Spinal cord (tissue), 10 donors: Measurements from ENCODE around the gene LCN9. TPM values are rescaled to one million over a fixed set of nuclear protein-coding genes. Genes with fewer than 3 reads are reported as not detected.

Experiments used
- DNase-seq, 6 donors: peaks; one replicate each; pipeline versions ENCODE4 v3.0.0 to v3.0.0-alpha.2; 2013 to 2015; ENCODE audit warnings: low spot score in 6 of 6, low read depth in 4 of 6
- H3K27ac ChIP-seq: one replicate; pipeline ENCODE4 v1.5.1; 2013; ENCODE audit warnings: low read depth, low read length, control low read depth
- H3K27me3 ChIP-seq: one replicate; pipeline ENCODE4 v1.6.1; 2013; ENCODE audit warnings: low read length; ENCODE audit not compliant: control insufficient read depth, insufficient read depth
- H3K36me3 ChIP-seq: one replicate; pipeline ENCODE4 v1.6.1; 2013; ENCODE audit warnings: low read length; ENCODE audit not compliant: control insufficient read depth, insufficient read depth
- H3K4me1 ChIP-seq: one replicate; pipeline ENCODE4 v1.6.1; 2013; ENCODE audit warnings: low read length; ENCODE audit not compliant: control insufficient read depth, insufficient read depth
- H3K4me3 ChIP-seq: one replicate; pipeline ENCODE4 v1.5.1; 2013; ENCODE audit warnings: low read depth, low read length, control low read depth
- H3K9me3 ChIP-seq: one replicate; pipeline ENCODE4 v1.6.1; 2013; ENCODE audit warnings: low read length; ENCODE audit not compliant: control insufficient read depth, insufficient read depth
- WGBS: methylation state at CpG from one replicate; pipeline ENCODE4 v1.1.5; 2013; ENCODE audit warnings: missing lambda C conversion rate; ENCODE audit not compliant: insufficient coverage; 5-methylcytosine and 5-hydroxymethylcytosine counted together
- polyA plus RNA-seq, 2 donors: library from polyadenylated mRNA; unstranded; fragments of 120-200 nt; gene quantifications; one replicate each; pipeline ENCODE4 v1.2.1, GENCODE V29; 2013; ENCODE audit not compliant: insufficient read length in 2 of 2
- total RNA-seq, 2 donors: library from RNA; depleted of rRNA in 1 of 2; stranded (reverse); fragments of 120-200 nt in 1 of 2; fragments of >200 nt in 1 of 2; gene quantifications; one replicate each; pipeline versions ENCODE4 v1.2.3 to v1.2.4, GENCODE V29; 2013 to 2014
- donor health status: healthy.

The LCN9 gene
- total and polyA plus RNA-seq, 4 donors: not detected

DNA sequence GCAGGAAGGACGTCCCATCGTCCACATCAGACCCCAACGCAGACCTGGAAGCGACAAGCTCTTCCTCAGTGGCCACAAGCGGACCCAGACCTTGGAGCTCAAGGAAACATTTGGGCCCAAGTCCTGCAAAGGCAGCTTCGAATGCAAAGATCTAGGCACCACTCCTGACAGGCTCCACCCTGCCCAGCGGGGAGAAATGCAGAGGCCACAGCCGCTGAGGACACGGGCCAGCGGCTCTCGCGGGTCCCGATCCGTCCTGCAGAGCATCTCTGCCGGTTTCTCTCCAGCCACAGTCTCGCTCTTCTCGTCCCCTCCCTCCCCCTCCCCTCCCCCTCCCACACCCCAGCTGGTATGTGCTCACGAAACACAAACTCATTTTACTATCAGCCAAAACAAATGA is 31.3 kb downstream of the LCN9 start:
- 55% methylated on average over 16 of the region's 18 CpGs for WGBS
- no peak overlapping the region for H3K27ac ChIP-seq
- no peaks in the 10 kb centered on the region for H3K27me3 ChIP-seq
- H3K4me3 ChIP-seq: no peak overlapping the region
- no peaks in the 10 kb centered on the region for H3K36me3 ChIP-seq
- H3K9me3 ChIP-seq: no peaks in the 10 kb centered on the region
- no peak for DNase-seq
- H3K4me1 ChIP-seq: peaks cover 21% of the 10 kb centered on the region

DNA sequence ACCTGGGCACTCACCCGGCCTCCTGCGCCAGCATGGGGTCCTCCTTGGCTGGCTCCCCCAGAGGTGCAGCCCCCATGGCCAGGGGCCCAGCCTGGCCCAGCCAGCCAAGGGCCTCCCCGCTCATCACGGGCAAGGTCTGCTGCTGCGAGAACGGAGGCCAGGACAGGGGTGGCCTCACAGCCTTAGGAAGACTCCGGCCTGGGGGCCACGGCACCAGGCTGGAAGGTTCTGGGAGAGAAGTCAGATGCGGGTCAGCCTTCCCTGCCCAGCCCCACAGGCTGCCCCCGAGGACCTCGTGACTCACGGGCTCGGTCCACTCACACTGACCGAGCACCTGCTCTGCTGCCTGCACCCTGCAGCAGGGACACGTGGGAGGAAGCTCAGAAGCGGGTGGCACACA is 31.9 kb downstream of the LCN9 start:
- H3K9me3 ChIP-seq: no peaks in the 10 kb centered on the region
- WGBS: 86% methylated on average over 16 of the region's 16 CpGs
- H3K4me3 ChIP-seq: no peak overlapping the region
- H3K4me1 ChIP-seq: peaks cover 20% of the 10 kb centered on the region
- DNase-seq: no peak
- H3K36me3 ChIP-seq: no peaks in the 10 kb centered on the region
- H3K27ac ChIP-seq: no peak overlapping the region
- no peaks in the 10 kb centered on the region for H3K27me3 ChIP-seq

GRCh38 chr9:135695642-135696041 is 32.5 kb downstream of the LCN9 start:
- H3K27me3 ChIP-seq: no peaks in the 10 kb centered on the region
- WGBS: 76% methylated on average over 5 of the region's 12 CpGs
- H3K4me1 ChIP-seq: peaks cover 20% of the 10 kb centered on the region

DNA sequence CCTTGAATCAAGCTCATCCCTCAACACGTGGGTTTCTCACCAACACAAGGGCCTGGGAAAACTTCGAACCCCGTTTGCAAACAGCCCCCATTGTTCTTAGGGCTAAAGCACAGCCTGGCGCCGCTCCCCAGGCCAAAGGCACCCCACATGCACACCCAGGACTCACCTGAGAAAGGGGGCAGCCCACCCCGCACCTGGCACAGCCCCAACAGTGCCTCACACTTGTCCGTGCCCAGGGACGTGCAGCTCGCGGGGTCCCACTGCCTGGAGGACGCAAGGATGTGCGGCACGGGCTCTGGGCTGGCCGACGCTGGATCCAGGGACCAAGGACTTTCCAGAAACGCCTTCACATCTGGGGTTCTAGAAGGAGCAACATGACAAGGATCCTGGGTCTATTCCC is 33.3 kb downstream of the LCN9 start:
- H3K27ac ChIP-seq: no peak overlapping the region
- H3K9me3 ChIP-seq: no peaks in the 10 kb centered on the region
- no peaks in the 10 kb centered on the region for H3K36me3 ChIP-seq
- H3K4me3 ChIP-seq: no peak overlapping the region
- no peak for DNase-seq
- 76% methylated on average over 16 of the region's 16 CpGs for WGBS
- H3K4me1 ChIP-seq: peaks cover 23% of the 10 kb centered on the region
- H3K27me3 ChIP-seq: no peaks in the 10 kb centered on the region

More at GRCh38 chr9:135695642-135696041, 32.5 kb downstream of the LCN9 start:
- DNase-seq: no peak
- Histone ChIP-seq H3K9me3 (no peaks in the 10 kb centered on the region), H3K4me3 (no peak overlapping the region), H3K36me3 (no peaks in the 10 kb centered on the region), H3K27ac (no peak overlapping the region)

DNA sequence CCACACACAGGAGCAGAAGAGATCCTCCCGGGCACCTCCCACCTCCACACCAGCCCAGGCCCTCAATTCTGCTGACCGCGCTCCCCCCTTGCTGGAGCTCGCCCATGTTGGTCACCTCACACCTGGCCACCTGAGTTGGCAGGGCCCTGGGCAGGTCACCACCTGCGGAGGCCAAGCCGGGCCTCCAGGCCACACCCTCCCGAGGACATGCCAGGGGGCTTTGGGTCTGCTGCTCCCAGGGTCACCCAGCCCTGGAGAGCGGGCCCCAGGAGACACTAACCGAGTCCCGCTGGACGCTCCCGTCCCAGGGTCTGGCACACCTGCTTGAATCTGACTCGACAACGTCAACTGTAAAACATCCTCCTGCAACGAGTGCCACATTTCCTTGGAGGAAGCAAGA is 34.1 kb downstream of the LCN9 start:
- Histone ChIP-seq H3K9me3 (no peaks in the 10 kb centered on the region), H3K4me3 (no peak overlapping the region), H3K4me1 (peaks cover 30% of the 10 kb centered on the region), H3K36me3 (no peaks in the 10 kb centered on the region), H3K27me3 (peaks cover 2% of the 10 kb centered on the region), H3K27ac (no peak overlapping the region)
- DNase-seq: no peak
- 80% methylated on average over 15 of the region's 15 CpGs for WGBS

DNA sequence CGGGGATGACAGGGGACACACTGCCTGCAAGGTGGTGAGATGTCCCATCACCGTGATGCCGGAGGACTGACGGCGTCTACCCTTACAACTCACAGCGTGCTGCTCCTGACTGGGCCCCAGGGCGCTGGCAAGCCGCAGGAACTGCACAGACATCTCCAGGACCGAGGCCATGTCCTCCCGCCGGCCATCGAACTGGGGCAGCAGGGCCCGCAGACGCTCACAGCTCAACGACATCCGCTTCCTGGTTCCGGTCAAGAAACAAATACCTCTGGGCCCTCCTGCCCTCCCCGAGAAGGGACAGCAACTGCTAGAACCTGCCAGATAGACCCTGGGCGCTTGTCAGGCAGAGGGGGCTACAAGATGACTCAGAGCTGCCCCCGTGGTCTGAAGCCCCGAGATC is 35.1 kb downstream of the LCN9 start:
- no peaks in the 10 kb centered on the region for H3K36me3 ChIP-seq
- no peak for DNase-seq
- H3K4me1 ChIP-seq: peaks cover 24% of the 10 kb centered on the region
- H3K27me3 ChIP-seq: peaks cover 12% of the 10 kb centered on the region
- H3K27ac ChIP-seq: no peak overlapping the region
- H3K9me3 ChIP-seq: no peaks in the 10 kb centered on the region
- 80% methylated on average over 21 of the region's 21 CpGs for WGBS
- H3K4me3 ChIP-seq: no peak overlapping the region

- Histone ChIP-seq H3K4me1 (peaks cover 21% of the 10 kb centered on the region), H3K27ac (no peak overlapping the region), H3K27me3 (peaks cover 16% of the 10 kb centered on the region), H3K36me3 (no peaks in the 10 kb centered on the region), H3K4me3 (no peak overlapping the region), H3K9me3 (no peaks in the 10 kb centered on the region)
- 79% methylated on average over 19 of the region's 19 CpGs for WGBS
- no peak for DNase-seq
Observed at GRCh38 chr9:135698767-135699166, 35.7 kb downstream of the LCN9 start.

GRCh38 chr9:135699440-135699839 is 36.3 kb downstream of the LCN9 start, which contains the start of gene SOHLH1:
TSS of gene SOHLH1 (minus strand) at chr9:135699481. CDS start at chr9:135699467, 14 bp downstream.
- no peaks in the 10 kb centered on the region for H3K9me3 ChIP-seq
- no peaks in the 10 kb centered on the region for H3K36me3 ChIP-seq
- no peak for DNase-seq
- H3K4me1 ChIP-seq: peaks cover 24% of the 10 kb centered on the region
- H3K4me3 ChIP-seq: no peak within 1 kb of the TSS
- no peak within 1 kb of the TSS for H3K27ac ChIP-seq
- H3K27me3 ChIP-seq: peaks cover 19% of the 10 kb centered on the region
- 83% methylated on average over 23 of the region's 30 CpGs for WGBS

DNA sequence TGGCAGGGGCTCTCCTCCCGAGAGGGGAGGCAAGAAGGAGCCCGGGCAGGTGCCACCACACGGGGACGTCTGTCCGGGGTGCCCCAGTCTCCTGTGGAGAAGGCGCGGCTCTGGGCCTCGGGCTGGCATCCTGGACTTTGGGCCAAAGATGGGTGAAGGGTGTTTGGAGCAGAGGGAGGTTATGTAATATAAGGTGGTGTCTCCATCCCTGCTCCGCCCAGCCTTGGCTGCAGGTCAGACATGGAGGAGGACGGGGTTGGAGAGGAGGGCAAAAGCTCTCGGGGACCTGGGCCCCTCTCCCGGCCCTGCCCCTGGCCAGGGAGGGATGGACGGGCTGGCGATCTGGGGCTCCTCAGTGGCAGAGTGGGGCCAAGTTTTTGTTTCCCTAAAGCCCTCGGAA is 37.4 kb downstream of the LCN9 start:
- Histone ChIP-seq H3K4me1 (peaks cover 28% of the 10 kb centered on the region), H3K27me3 (peaks cover 19% of the 10 kb centered on the region), H3K4me3 (no peak overlapping the region), H3K27ac (no peak overlapping the region), H3K9me3 (no peaks in the 10 kb centered on the region), H3K36me3 (no peaks in the 10 kb centered on the region)
- no peak for DNase-seq
- WGBS: 76% methylated on average over 15 of the region's 15 CpGs

- peak in 1 of 6 donors; percentile 42 for DNase-seq
Observed at GRCh38 chr9:135701067-135701958, 38.2 kb downstream of the LCN9 start.

More at GRCh38 chr9:135701067-135701958, 38.2 kb downstream of the LCN9 start:
- Histone ChIP-seq H3K4me1 (peaks cover 28% of the 10 kb centered on the region), H3K4me3 (no peak overlapping the region), H3K36me3 (no peaks in the 10 kb centered on the region), H3K27me3 (peaks cover 19% of the 10 kb centered on the region), H3K9me3 (no peaks in the 10 kb centered on the region), H3K27ac (no peak overlapping the region)
- WGBS: 24% methylated on average over 36 of the region's 40 CpGs
